Muscle of leg (tissue), 11 donors: ENCODE results near the gene NLGN2. TPM values are rescaled to one million over a fixed set of nuclear protein-coding genes. Genes with fewer than 3 reads are reported as not detected.

ENCODE experiments used
- DNase-seq: peaks from one replicate; pipeline ENCODE4 v3.0.0; 2013
- H3K27ac ChIP-seq: one replicate; pipeline ENCODE4 v1.5.1; 2013; ENCODE audit warnings: mild to moderate bottlenecking, low read length, control low read depth
- H3K27me3 ChIP-seq: one replicate; pipeline ENCODE4 v1.6.1; 2013; ENCODE audit warnings: low read length; ENCODE audit not compliant: control insufficient read depth, insufficient read depth
- H3K36me3 ChIP-seq: one replicate; pipeline ENCODE4 v1.6.1; 2013; ENCODE audit warnings: low read length; ENCODE audit not compliant: control insufficient read depth, insufficient read depth
- H3K4me1 ChIP-seq: one replicate; pipeline ENCODE4 v1.6.1; 2013; ENCODE audit warnings: low read length; ENCODE audit not compliant: control insufficient read depth, insufficient read depth
- H3K4me3 ChIP-seq: one replicate; pipeline ENCODE4 v1.5.1; 2013; ENCODE audit warnings: low read length, control low read depth
- H3K9me3 ChIP-seq: replicated peaks from 2 replicates; pipeline ENCODE4 v1.6.1; 2013; ENCODE audit warnings: low read depth, low read length; ENCODE audit not compliant: control insufficient read depth
- WGBS: methylation state at CpG from one replicate; pipeline ENCODE4 v1.1.5; 2013; ENCODE audit warnings: missing lambda C conversion rate; ENCODE audit not compliant: insufficient coverage; 5-methylcytosine and 5-hydroxymethylcytosine counted together
- polyA plus RNA-seq, 8 donors: library from polyadenylated mRNA; unstranded; fragments of 120-200 nt; gene quantifications; one replicate each; pipeline versions ENCODE4 v1.2.1 to v1.2.3, GENCODE V29; 2013; ENCODE audit warnings: inconsistent platforms in 1 of 8, low replicate concordance in 1 of 8; ENCODE audit not compliant: insufficient read length in 8 of 8, insufficient read depth in 1 of 8
- total RNA-seq: library from RNA; stranded (reverse); fragments of 120-200 nt; gene quantifications from one replicate; pipeline ENCODE4 v1.2.4, GENCODE V29; 2013

Gene NLGN2
- total and polyA plus RNA-seq, 9 donors, result 7.7 to 36.2 (median 25.7) TPM

DNA sequence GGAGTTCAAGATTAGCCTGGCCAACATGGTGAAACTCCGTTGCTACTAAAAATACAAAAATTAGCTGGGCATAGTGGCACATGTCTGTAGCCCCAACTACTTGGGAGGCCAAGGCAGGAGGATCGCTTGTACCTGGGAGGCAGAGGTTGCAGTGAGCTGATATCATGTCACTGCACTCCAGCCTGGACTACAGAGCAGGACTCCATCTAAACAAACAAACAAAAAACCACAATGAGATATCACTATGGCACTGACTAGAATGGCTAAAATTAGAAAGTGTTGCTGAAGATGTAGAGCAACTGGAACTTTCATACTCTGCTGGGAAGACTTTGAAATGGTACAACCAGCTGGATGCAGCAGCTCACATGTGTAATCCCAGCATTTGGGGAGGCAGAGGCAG, 33.3 kb upstream of the NLGN2 start:
- H3K4me3 ChIP-seq, result no peak overlapping the region
- peaks cover 9% of the 10 kb centered on the region for H3K27me3 ChIP-seq
- no peak for DNase-seq
- 100% methylated on average over 1 of the region's 2 CpGs for WGBS
- H3K36me3 ChIP-seq, result no peaks in the 10 kb centered on the region
- H3K9me3 ChIP-seq, result no peaks in the 10 kb centered on the region
- H3K4me1 ChIP-seq, result no peaks in the 10 kb centered on the region
- no peak overlapping the region for H3K27ac ChIP-seq

DNA sequence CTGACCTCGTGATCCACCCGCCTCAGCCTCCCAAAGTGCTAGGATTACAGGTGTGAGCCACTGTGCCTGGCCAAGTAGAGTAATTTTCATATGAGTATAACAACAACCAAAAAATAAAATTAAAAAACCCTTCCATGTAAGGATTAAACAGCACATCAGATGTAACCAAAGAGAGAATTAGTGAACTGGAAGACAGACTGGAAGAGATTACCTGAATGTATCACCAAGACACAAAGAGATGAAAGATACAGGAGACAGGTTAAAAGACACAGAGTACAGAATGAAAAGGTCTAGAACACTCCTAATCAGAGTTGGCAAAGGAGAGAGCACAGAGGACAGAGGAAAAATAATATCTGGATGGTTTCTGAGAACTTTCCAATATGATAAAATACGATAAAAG, 28.5 kb upstream of the NLGN2 start:
- no CpG with 5 or more reads among the region's 3 CpGs for WGBS
- H3K27me3 ChIP-seq, result peaks cover 49% of the 10 kb centered on the region
- H3K9me3 ChIP-seq, result no peaks in the 10 kb centered on the region
- H3K27ac ChIP-seq, result no peak overlapping the region
- DNase-seq, result no peak
- no peak overlapping the region for H3K4me3 ChIP-seq
- peaks cover 25% of the 10 kb centered on the region for H3K4me1 ChIP-seq
- H3K36me3 ChIP-seq, result no peaks in the 10 kb centered on the region

DNA sequence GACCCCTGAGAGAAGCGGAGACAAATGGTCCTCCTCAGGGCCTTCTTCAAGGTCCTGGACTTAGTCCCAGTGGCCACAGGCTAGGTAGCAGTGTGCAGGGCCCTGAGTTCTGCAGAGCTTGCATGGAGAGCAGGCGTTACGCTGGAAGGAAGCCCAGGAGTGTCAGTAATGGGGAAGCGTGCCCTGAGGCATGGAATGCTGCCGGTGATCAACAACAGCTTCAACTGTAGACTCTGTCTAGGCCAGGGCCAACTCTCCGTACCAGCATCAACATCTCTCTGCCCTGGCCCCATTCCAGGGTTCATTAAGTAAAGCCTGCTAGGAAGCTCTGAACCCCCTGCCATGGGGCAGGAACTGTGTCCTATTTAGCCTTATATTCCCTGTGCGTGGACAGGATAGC, 27.3 kb upstream of the NLGN2 start:
- Histone ChIP-seq H3K27me3 (peaks cover 57% of the 10 kb centered on the region), H3K9me3 (no peaks in the 10 kb centered on the region), H3K4me3 (no peak overlapping the region), H3K27ac (no peak overlapping the region), H3K4me1 (peaks cover 29% of the 10 kb centered on the region), H3K36me3 (no peaks in the 10 kb centered on the region)
- 25% methylated on average over 5 of the region's 7 CpGs for WGBS
- DNase-seq, result peak; percentile 68

GRCh38 chr17:7380855-7381683, 26.6 kb upstream of the NLGN2 start, which contains the start of gene TNK1:
TSS of gene TNK1 (plus strand) at chr17:7381089. CDS start at chr17:7382927, 1,838 bp downstream.
- no peak within 1 kb of the TSS for H3K27ac ChIP-seq
- no peak for DNase-seq
- no peaks in the 10 kb centered on the region for H3K9me3 ChIP-seq
- peaks cover 57% of the 10 kb centered on the region for H3K27me3 ChIP-seq
- under 1% methylated on average over 46 of the region's 52 CpGs for WGBS
- no peaks in the 10 kb centered on the region for H3K36me3 ChIP-seq
- peaks cover 29% of the 10 kb centered on the region for H3K4me1 ChIP-seq
- no peak within 1 kb of the TSS for H3K4me3 ChIP-seq

- Histone ChIP-seq H3K27ac (no peak overlapping the region), H3K9me3 (no peaks in the 10 kb centered on the region), H3K27me3 (peaks cover 57% of the 10 kb centered on the region), H3K4me1 (peaks cover 29% of the 10 kb centered on the region), H3K4me3 (no peak overlapping the region), H3K36me3 (peaks cover 10% of the 10 kb centered on the region)
- DNase-seq, result no peak
- 71% methylated on average over 10 of the region's 10 CpGs for WGBS
These were observed 24.7 kb upstream of the NLGN2 start for GRCh38 chr17:7382901-7383300.

- no peak overlapping the region for H3K4me3 ChIP-seq
- H3K27ac ChIP-seq, result no peak overlapping the region
- H3K4me1 ChIP-seq, result peaks cover 29% of the 10 kb centered on the region
- H3K27me3 ChIP-seq, result peaks cover 57% of the 10 kb centered on the region
- DNase-seq, result no peak
- peaks cover 14% of the 10 kb centered on the region for H3K36me3 ChIP-seq
- WGBS, result 63% methylated on average over 9 of the region's 11 CpGs
- H3K9me3 ChIP-seq, result no peaks in the 10 kb centered on the region
These were observed 24.3 kb upstream of the NLGN2 start for GRCh38 chr17:7383371-7383741.

DNA sequence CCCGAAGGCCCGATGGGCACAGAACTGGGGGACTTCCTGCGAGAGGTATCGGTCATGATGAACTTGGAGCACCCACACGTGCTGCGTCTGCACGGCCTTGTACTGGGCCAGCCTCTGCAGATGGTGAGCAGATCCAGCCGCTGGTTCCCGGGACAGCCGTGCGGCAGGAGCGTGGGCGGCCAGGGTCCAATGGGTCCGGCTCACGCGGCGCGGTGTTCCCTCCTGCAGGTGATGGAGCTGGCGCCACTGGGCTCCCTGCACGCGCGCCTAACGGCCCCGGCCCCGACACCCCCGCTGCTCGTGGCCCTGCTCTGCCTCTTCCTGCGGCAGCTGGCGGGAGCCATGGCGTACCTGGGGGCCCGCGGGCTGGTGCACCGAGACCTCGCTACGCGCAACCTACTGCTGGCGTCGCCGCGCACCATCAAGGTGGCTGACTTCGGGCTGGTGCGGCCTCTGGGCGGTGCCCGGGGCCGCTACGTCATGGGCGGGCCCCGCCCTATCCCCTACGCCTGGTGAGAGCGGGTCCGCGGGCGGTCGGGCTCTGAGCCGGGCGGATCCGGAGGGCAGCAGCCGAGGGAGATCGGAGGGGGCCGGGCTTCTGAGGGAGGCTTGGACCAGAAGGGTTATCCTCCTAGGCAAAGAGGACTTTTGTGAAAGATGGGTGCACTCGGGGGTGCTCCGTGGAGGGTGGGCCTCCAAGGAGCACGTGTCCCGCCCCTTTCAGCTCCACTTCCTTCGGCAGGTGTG, 23.7 kb upstream of the NLGN2 start:
- Histone ChIP-seq H3K36me3 (peaks cover 20% of the 10 kb centered on the region), H3K27me3 (peaks cover 53% of the 10 kb centered on the region), H3K4me1 (peaks cover 29% of the 10 kb centered on the region), H3K4me3 (peak overlapping the region; percentile 42), H3K27ac (no peak overlapping the region), H3K9me3 (no peaks in the 10 kb centered on the region)
- DNase-seq, result peak; percentile 53
- WGBS, result 3% methylated on average over 61 of the region's 65 CpGs

DNA sequence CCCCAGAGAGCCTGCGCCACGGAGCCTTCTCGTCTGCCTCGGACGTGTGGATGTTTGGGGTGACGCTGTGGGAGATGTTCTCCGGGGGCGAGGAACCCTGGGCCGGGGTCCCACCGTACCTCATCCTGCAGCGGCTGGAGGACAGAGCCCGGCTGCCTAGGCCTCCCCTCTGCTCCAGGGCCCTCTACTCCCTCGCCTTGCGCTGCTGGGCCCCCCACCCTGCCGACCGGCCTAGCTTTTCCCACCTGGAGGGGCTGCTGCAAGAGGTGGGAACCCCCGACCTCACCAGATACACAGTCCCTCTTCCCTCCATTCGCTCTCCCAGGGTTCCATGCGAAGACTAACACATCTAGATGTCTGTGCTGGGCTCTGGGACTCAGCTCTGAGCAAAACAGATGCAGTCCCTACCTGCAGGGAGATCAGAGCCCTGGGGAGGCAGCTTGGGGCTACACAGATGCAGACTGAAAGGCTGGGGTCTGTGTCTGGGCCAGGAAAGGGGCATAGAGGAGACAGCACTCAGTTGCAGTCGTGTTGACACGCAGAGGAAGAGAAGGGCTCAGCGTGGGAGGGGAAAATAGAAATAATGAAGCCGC, 23.1 kb upstream of the NLGN2 start:
- peaks cover 29% of the 10 kb centered on the region for H3K4me1 ChIP-seq
- peaks cover 52% of the 10 kb centered on the region for H3K27me3 ChIP-seq
- WGBS, result 33% methylated on average over 12 of the region's 23 CpGs
- H3K9me3 ChIP-seq, result no peaks in the 10 kb centered on the region
- H3K36me3 ChIP-seq, result peaks cover 26% of the 10 kb centered on the region
- H3K27ac ChIP-seq, result no peak overlapping the region
- H3K4me3 ChIP-seq, result peak overlapping the region; percentile 42
- no peak for DNase-seq

DNA sequence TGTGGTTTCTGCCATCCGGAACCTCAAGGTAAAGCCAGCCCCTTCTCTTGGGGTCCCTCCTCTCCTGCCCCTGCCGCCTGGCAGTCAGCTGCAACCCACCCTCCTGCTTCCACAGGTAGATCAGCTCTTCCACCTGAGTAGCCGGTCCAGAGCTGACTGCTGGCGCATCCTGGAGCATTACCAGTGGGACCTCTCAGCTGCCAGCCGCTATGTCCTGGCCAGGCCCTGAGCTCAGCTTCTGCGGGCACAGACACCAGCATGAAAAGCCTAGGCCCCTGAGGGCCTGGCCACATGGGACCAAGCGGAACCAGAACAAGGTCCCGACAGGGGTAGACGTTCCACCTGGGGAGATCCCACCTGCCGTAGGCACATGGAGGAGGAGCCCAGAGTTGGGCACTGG, 18.8 kb upstream of the NLGN2 start:
- Histone ChIP-seq H3K36me3 (peaks cover 49% of the 10 kb centered on the region), H3K4me3 (no peak overlapping the region), H3K27ac (no peak overlapping the region), H3K4me1 (peaks cover 24% of the 10 kb centered on the region), H3K27me3 (peaks cover 10% of the 10 kb centered on the region), H3K9me3 (no peaks in the 10 kb centered on the region)
- DNase-seq, result no peak
- 93% methylated on average over 10 of the region's 10 CpGs for WGBS
